A673 (cell line): ENCODE results near the gene TAC3.

Source experiments
- EZH2 ChIP-seq: fragments of 200-600 bp; sonication (generic); IDR thresholded peaks from 2 replicates; pipeline ENCODE4 v1.6.1; 2017; ENCODE audit warnings: borderline replicate concordance, low read depth, mild to moderate bottlenecking, mixed read lengths, antibody characterized with exemption, low read length; ENCODE audit not compliant: poor library complexity, severe bottlenecking
- TF ChIP-seq, protein P1 (sequence below): fragments of 300-800, 200-600 bp; sonication (generic); conservative IDR thresholded peaks from 2 replicates; pipeline ENCODE4 v1.5.1; 2017; ENCODE audit warnings: low read depth, mild to moderate bottlenecking, antibody characterized with exemption, low read length, moderate library complexity, mixed read lengths

DNA sequence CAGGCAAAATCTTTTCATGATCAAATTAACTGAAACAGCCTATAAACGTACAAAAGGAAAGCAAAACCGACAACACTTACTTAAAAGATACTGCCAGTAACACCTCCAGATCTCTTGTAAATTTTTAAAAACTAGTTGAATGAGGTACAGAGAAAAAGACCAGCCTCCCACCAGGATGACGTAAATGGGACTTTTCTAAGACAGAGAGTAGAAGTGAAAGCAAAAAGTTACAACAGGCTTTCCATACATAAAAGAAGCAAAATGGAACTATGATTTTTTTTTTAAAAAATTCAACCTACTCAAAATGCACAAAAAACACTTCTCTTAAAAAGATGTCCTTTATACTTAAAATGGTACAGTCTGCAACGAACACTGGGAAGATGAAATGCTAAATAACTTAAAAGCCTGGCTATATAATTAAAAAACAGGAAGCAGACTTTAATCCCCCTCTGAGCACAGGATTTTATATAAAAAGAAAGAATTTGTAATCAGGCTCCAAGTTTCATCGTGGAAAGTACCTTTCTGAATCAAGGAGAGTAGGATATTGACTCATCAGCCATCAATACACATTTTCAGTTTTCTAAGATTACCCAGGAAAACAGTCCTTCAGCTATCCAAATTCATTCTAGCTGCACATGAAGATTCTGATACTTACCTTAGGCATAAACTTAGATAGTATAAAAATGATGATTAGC is 47.8 kb upstream of the TAC3 start:
- TF ChIP-seq, protein P1, sequence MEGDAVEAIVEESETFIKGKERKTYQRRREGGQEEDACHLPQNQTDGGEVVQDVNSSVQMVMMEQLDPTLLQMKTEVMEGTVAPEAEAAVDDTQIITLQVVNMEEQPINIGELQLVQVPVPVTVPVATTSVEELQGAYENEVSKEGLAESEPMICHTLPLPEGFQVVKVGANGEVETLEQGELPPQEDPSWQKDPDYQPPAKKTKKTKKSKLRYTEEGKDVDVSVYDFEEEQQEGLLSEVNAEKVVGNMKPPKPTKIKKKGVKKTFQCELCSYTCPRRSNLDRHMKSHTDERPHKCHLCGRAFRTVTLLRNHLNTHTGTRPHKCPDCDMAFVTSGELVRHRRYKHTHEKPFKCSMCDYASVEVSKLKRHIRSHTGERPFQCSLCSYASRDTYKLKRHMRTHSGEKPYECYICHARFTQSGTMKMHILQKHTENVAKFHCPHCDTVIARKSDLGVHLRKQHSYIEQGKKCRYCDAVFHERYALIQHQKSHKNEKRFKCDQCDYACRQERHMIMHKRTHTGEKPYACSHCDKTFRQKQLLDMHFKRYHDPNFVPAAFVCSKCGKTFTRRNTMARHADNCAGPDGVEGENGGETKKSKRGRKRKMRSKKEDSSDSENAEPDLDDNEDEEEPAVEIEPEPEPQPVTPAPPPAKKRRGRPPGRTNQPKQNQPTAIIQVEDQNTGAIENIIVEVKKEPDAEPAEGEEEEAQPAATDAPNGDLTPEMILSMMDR = no peak
- no peak for TF ChIP-seq EZH2
